GM23338 (cell line): Measurements from ENCODE around the gene FBXO2. TPM values are rescaled to one million over a fixed set of nuclear protein-coding genes. Genes with fewer than 3 reads are reported as not detected.

Experiments used
- ATAC-seq: fragments of 200-7000 bp; cut with Tn5 transposase; 3 replicates; pipeline ENCODE4 v1.9.1; 2020
- DNase-seq: peaks from one replicate; pipeline ENCODE4 v3.0.0-alpha.2; 2015; ENCODE audit warnings: low spot score
- H2AFZ ChIP-seq: fragments of 200-600 bp; sonication (generic); 2 replicates; pipeline ENCODE4 v1.8.0; 2016; ENCODE audit warnings: antibody characterized with exemption, mild to moderate bottlenecking, moderate library complexity
- H3F3A ChIP-seq: fragments of 200-600 bp; sonication (generic); replicated peaks from 2 replicates; pipeline ENCODE4 v1.8.0; 2017; ENCODE audit warnings: antibody characterized with exemption, mixed run types, low read depth
- H3K27ac ChIP-seq: fragments of 200-600 bp; sonication (generic); 2 replicates; pipeline ENCODE4 v1.6.1; 2016; ENCODE audit warnings: low read depth
- H3K27me3 ChIP-seq: fragments of 200-600 bp; sonication (generic); 2 replicates; pipeline ENCODE4 v1.8.0; 2016; ENCODE audit warnings: mild to moderate bottlenecking, mixed run types, moderate library complexity; ENCODE audit not compliant: insufficient read depth
- H3K36me3 ChIP-seq: fragments of 200-600 bp; sonication (generic); 2 replicates; pipeline ENCODE4 v1.8.0; 2016; ENCODE audit warnings: mild to moderate bottlenecking; ENCODE audit not compliant: insufficient read depth
- H3K4me1 ChIP-seq: fragments of 200-600 bp; sonication (generic); 2 replicates; pipeline ENCODE4 v1.8.0; 2016; ENCODE audit warnings: mild to moderate bottlenecking, moderate library complexity; ENCODE audit not compliant: insufficient read depth
- H3K4me2 ChIP-seq: fragments of 200-600 bp; sonication (generic); 2 replicates; pipeline ENCODE4 v1.7.1; 2017; ENCODE audit warnings: mixed run types
- H3K4me3 ChIP-seq: fragments of 200-600 bp; sonication (generic); 2 replicates; pipeline ENCODE4 v1.6.1; 2016; ENCODE audit warnings: mixed run types
- H3K79me2 ChIP-seq: fragments of 200-600 bp; sonication (generic); replicated peaks from 2 replicates; pipeline ENCODE4 v1.8.0; 2017; ENCODE audit warnings: mild to moderate bottlenecking; ENCODE audit not compliant: insufficient read depth
- H3K9me2 ChIP-seq: fragments of 200-600 bp; sonication (generic); 2 replicates; pipeline ENCODE4 v1.8.0; 2017; ENCODE audit not compliant: insufficient read depth
- H4K20me1 ChIP-seq: fragments of 200-600 bp; sonication (generic); replicated peaks from 2 replicates; pipeline ENCODE4 v1.8.0; 2017; ENCODE audit warnings: mild to moderate bottlenecking; ENCODE audit not compliant: insufficient read depth
- H3K27ac Mint-ChIP-seq: 2 replicates; pipeline ENCODE4 v1.8.0; 2020; ENCODE audit warnings: inconsistent platforms, mild to moderate bottlenecking, moderate library complexity, mixed read lengths
- H3K27me3 Mint-ChIP-seq: 3 replicates; pipeline ENCODE4 v1.8.0; 2022; ENCODE audit warnings: low read depth, mild to moderate bottlenecking, moderate library complexity, mixed read lengths, inconsistent platforms; ENCODE audit not compliant: insufficient read depth, poor library complexity
- H3K36me3 Mint-ChIP-seq: 3 replicates; pipeline ENCODE4 v1.8.0; 2021; ENCODE audit warnings: low read depth, mild to moderate bottlenecking, inconsistent platforms, moderate library complexity, mixed read lengths
- H3K4me1 Mint-ChIP-seq: 3 replicates; pipeline ENCODE4 v1.8.0; 2020; ENCODE audit warnings: mild to moderate bottlenecking, inconsistent platforms, mixed read lengths
- H3K4me3 Mint-ChIP-seq: 3 replicates; pipeline ENCODE4 v1.8.0; 2021; ENCODE audit warnings: moderate library complexity, mild to moderate bottlenecking, inconsistent platforms, mixed read lengths
- H3K9me3 Mint-ChIP-seq: 3 replicates; pipeline ENCODE4 v1.8.0; 2020; ENCODE audit warnings: moderate library complexity, mild to moderate bottlenecking, inconsistent platforms, mixed read lengths
- CREB1 ChIP-seq: fragments of 250-450 bp; sonication (Bioruptor Pico); IDR thresholded peaks from 2 replicates; pipeline ENCODE4 v1.5.0; 2020; ENCODE audit warnings: low read depth, mild to moderate bottlenecking, moderate library complexity
- EZH2 ChIP-seq: fragments of 200-600 bp; sonication (generic); IDR thresholded peaks from one replicate; pipeline ENCODE4 v1.8.0; 2017; ENCODE audit warnings: antibody characterized with exemption, mild to moderate bottlenecking, low read depth; ENCODE audit not compliant: unreplicated experiment
- EZH2phosphoT487 ChIP-seq: fragments of 200-600 bp; sonication (generic); IDR thresholded peaks from one replicate; pipeline ENCODE4 v1.8.1; 2018; ENCODE audit warnings: antibody characterized with exemption; ENCODE audit not compliant: unreplicated experiment
- NANOG ChIP-seq: IDR thresholded peaks from 2 replicates; pipeline ENCODE4 v1.6.1; 2016; ENCODE audit warnings: antibody characterized with exemption, borderline replicate concordance
- POLR2AphosphoS5 ChIP-seq: IDR thresholded peaks from 2 replicates; pipeline ENCODE4 v1.6.1; 2016; ENCODE audit warnings: antibody characterized with exemption, low read depth
- STAT1 ChIP-seq: IDR thresholded peaks from one replicate; pipeline ENCODE4 v1.6.1; 2016; ENCODE audit warnings: antibody characterized with exemption; ENCODE audit not compliant: unreplicated experiment
- ZNF331 ChIP-seq: fragments of 250-450 bp; sonication (Bioruptor Pico); IDR thresholded peaks from 2 replicates; pipeline ENCODE4 v1.5.0; 2020; ENCODE audit warnings: low read depth, mild to moderate bottlenecking, moderate library complexity
- polyA plus RNA-seq: library from polyadenylated mRNA; unstranded; fragments of >200 nt; fragmentation: Nextera tagmentation; extraction: Ambion mirVana; gene quantifications from 2 replicates; pipeline ENCODE4 v1.2.1, GENCODE V29; 2016
- total RNA-seq: library from RNA; depleted of rRNA; stranded (reverse); fragments of >200 nt; shearing (Covaris generic); gene quantifications from 2 replicates; pipeline ENCODE4 v1.2.3, GENCODE V29; 2014
- TF ChIP-seq, protein P1 (sequence below): IDR thresholded peaks from 2 replicates; pipeline ENCODE4 v1.6.1; 2016; ENCODE audit warnings: antibody characterized with exemption
- TF ChIP-seq, protein P2 (sequence below), 2 experiments: fragments of 200-600 bp in 1 of 2; sonication (generic) in 1 of 2; conservative IDR thresholded peaks; 2 replicates each; pipeline versions ENCODE4 v1.5.1 to v1.6.1; 2016 to 2017; ENCODE audit warnings: antibody characterized with exemption in 2 of 2, low read depth in 2 of 2, mild to moderate bottlenecking in 2 of 2, moderate library complexity in 1 of 2
- TF ChIP-seq, protein P3 (sequence below): fragments of 250-450 bp; sonication (Bioruptor Pico); IDR thresholded peaks from 2 replicates; pipeline ENCODE4 v1.5.0; 2020; ENCODE audit warnings: mild to moderate bottlenecking, moderate library complexity

FBXO2 gene
- total and polyA plus RNA-seq, 2 experiments from 2014 or later: 44.4 to 84.6 TPM

DNA sequence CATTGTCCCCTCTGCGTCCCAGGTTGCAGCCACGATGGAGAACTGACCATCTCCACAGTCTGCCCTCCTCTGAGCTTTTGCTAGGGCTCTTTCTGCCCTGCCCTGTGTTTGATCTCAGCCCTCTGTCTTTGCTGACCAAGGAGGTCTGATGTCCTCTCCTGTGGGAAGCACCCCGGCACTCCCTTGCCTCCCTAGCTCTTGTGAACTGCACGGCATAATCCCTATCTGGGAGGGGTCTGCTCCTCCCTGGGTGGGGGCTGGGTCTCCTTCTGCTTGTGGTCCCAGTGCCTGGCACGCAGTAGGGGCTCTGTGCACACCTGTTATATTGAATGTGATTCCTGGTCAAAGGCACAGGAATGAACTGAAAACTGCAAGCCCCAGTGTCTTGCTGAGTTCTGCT lies 39.7 kb upstream of the FBXO2 start (continued):
- TF ChIP-seq EZH2phosphoT487 (no peak), POLR2AphosphoS5 (no peak), CREB1 (no peak), EZH2 (no peak), NANOG (no peak)

DNA sequence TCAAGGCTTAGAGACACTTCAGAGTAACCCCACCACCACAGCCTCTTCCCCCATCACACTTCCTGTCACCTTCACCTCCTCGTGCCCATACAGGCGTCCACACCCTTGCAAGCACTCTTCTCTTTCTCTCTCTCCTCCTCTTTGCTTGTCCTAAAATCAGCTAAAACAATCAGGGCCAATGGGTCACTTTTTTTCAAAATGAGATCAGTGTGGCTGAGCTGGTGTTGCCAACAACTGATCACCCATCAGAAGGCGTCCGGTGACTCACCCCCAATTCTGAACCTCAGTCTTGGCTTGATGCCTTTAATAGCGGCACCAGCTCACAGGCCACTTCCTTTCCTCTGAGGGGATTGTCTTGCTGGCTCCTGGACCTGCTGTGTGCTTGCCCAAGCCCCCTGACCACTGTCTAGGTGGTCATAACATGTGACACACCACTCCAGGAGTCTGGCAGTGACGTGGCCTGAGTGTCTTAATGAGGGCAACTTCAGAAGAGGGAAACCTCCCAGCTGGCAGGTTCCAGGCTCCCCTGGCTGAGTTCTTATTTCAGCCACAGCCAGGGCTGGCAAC lies 38.9 kb upstream of the FBXO2 start:
- peaks cover 3% of the 10 kb centered on the region; the same call in 2 of the 3 replicates for H3K9me3 Mint-ChIP-seq
- Histone ChIP-seq H2AFZ (no peak overlapping the region), H3K79me2 (peaks cover 75% of the 10 kb centered on the region), H3K9me2 (no peaks in the 10 kb centered on the region), H3K27ac (no peak overlapping the region), H3K4me2 (peak overlapping the region; percentile 97), H3K4me1 (peaks cover 38% of the 10 kb centered on the region), H4K20me1 (no peaks in the 10 kb centered on the region; the same call in none of the 2 replicates), H3K27me3 (no peaks in the 10 kb centered on the region), H3K4me3 (peak overlapping the region; percentile 94), H3F3A (peaks cover 16% of the 10 kb centered on the region), H3K36me3 (no peaks in the 10 kb centered on the region)
- peaks cover 21% of the 10 kb centered on the region for H3K27me3 Mint-ChIP-seq
- TF ChIP-seq CREB1: no peak
- no peak for TF ChIP-seq ZNF331
- TF ChIP-seq, protein P1, sequence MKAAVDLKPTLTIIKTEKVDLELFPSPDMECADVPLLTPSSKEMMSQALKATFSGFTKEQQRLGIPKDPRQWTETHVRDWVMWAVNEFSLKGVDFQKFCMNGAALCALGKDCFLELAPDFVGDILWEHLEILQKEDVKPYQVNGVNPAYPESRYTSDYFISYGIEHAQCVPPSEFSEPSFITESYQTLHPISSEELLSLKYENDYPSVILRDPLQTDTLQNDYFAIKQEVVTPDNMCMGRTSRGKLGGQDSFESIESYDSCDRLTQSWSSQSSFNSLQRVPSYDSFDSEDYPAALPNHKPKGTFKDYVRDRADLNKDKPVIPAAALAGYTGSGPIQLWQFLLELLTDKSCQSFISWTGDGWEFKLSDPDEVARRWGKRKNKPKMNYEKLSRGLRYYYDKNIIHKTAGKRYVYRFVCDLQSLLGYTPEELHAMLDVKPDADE: no peak
- TF ChIP-seq STAT1: no peak
- TF ChIP-seq, protein P2, sequence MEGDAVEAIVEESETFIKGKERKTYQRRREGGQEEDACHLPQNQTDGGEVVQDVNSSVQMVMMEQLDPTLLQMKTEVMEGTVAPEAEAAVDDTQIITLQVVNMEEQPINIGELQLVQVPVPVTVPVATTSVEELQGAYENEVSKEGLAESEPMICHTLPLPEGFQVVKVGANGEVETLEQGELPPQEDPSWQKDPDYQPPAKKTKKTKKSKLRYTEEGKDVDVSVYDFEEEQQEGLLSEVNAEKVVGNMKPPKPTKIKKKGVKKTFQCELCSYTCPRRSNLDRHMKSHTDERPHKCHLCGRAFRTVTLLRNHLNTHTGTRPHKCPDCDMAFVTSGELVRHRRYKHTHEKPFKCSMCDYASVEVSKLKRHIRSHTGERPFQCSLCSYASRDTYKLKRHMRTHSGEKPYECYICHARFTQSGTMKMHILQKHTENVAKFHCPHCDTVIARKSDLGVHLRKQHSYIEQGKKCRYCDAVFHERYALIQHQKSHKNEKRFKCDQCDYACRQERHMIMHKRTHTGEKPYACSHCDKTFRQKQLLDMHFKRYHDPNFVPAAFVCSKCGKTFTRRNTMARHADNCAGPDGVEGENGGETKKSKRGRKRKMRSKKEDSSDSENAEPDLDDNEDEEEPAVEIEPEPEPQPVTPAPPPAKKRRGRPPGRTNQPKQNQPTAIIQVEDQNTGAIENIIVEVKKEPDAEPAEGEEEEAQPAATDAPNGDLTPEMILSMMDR (conservative IDR thresholded peaks at IDR 0.05; ENCODE audit: low read depth in 2 of 2): no peak
- DNase-seq: no peak
- no peak overlapping the region for H3K27ac Mint-ChIP-seq
- H3K4me3 Mint-ChIP-seq: peak overlapping the region; percentile 91
- peaks cover 11% of the 10 kb centered on the region; the same call in 2 of the 3 replicates for H3K36me3 Mint-ChIP-seq
- ATAC-seq: no peak
- peaks cover 38% of the 10 kb centered on the region for H3K4me1 Mint-ChIP-seq

DNA sequence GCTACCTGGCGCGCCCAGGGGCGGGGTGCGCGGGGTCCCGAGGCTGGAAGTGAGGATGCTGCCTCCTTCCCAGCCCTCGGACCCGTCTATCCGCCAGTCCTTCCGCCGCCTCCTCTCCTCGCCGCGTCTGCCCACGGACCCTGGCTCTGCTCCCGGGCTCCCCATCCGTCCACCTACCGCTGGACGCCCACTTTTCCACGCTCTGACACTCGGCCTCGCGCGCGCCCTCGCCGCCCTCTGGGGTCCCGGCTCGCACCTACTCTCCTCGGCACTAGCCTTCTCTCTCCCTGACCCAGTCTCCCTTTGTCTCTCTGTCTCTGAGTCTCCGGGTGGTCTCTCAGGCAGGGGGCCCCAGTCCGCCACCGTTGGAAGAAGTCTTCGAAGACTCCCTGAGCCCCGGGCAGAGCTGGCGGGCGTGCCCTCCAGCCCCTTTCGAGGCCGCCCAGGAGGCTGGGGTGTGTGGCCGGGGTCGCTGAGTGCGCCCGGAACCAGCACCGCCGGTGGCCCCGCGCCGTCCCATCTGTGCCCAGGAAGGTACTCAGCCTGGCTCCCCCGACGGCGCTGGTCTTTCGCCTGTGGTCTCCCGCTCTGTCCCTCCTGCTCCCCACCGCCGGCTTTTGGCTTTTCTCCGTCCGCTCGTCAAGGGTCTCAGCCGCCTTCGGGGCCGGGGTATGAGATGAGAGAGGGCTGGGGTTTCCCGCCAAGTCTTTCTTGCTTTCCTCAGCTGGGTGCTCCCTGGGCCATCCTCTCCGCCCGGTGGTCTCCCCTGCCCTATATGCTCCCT lies 37.9 kb upstream of the FBXO2 start:
- H3K4me2 ChIP-seq: peak overlapping the region; percentile 97
- no peak overlapping the region for H2AFZ ChIP-seq
- Mint-ChIP-seq H3K4me1 (peaks cover 39% of the 10 kb centered on the region), H3K27me3 (peaks cover 24% of the 10 kb centered on the region), H3K9me3 (peaks cover 3% of the 10 kb centered on the region; the same call in 2 of the 3 replicates), H3K27ac (peak overlapping the region; percentile 88), H3K4me3 (peak overlapping the region; percentile 91), H3K36me3 (peaks cover 17% of the 10 kb centered on the region)
- peaks cover 84% of the 10 kb centered on the region for H3K79me2 ChIP-seq
- H3K27ac ChIP-seq: peak overlapping the region; percentile 92; the same call in 1 of the 2 replicates
- peaks cover 7% of the 10 kb centered on the region for H4K20me1 ChIP-seq
- no peaks in the 10 kb centered on the region for H3K9me2 ChIP-seq
- ATAC-seq (peak; percentile 7), DNase-seq (peak; percentile 52)
- peak overlapping the region; percentile 94 for H3K4me3 ChIP-seq
- H3K4me1 ChIP-seq: peaks cover 39% of the 10 kb centered on the region
- peak; percentile 69 for TF ChIP-seq POLR2AphosphoS5
- TF ChIP-seq, protein P3, sequence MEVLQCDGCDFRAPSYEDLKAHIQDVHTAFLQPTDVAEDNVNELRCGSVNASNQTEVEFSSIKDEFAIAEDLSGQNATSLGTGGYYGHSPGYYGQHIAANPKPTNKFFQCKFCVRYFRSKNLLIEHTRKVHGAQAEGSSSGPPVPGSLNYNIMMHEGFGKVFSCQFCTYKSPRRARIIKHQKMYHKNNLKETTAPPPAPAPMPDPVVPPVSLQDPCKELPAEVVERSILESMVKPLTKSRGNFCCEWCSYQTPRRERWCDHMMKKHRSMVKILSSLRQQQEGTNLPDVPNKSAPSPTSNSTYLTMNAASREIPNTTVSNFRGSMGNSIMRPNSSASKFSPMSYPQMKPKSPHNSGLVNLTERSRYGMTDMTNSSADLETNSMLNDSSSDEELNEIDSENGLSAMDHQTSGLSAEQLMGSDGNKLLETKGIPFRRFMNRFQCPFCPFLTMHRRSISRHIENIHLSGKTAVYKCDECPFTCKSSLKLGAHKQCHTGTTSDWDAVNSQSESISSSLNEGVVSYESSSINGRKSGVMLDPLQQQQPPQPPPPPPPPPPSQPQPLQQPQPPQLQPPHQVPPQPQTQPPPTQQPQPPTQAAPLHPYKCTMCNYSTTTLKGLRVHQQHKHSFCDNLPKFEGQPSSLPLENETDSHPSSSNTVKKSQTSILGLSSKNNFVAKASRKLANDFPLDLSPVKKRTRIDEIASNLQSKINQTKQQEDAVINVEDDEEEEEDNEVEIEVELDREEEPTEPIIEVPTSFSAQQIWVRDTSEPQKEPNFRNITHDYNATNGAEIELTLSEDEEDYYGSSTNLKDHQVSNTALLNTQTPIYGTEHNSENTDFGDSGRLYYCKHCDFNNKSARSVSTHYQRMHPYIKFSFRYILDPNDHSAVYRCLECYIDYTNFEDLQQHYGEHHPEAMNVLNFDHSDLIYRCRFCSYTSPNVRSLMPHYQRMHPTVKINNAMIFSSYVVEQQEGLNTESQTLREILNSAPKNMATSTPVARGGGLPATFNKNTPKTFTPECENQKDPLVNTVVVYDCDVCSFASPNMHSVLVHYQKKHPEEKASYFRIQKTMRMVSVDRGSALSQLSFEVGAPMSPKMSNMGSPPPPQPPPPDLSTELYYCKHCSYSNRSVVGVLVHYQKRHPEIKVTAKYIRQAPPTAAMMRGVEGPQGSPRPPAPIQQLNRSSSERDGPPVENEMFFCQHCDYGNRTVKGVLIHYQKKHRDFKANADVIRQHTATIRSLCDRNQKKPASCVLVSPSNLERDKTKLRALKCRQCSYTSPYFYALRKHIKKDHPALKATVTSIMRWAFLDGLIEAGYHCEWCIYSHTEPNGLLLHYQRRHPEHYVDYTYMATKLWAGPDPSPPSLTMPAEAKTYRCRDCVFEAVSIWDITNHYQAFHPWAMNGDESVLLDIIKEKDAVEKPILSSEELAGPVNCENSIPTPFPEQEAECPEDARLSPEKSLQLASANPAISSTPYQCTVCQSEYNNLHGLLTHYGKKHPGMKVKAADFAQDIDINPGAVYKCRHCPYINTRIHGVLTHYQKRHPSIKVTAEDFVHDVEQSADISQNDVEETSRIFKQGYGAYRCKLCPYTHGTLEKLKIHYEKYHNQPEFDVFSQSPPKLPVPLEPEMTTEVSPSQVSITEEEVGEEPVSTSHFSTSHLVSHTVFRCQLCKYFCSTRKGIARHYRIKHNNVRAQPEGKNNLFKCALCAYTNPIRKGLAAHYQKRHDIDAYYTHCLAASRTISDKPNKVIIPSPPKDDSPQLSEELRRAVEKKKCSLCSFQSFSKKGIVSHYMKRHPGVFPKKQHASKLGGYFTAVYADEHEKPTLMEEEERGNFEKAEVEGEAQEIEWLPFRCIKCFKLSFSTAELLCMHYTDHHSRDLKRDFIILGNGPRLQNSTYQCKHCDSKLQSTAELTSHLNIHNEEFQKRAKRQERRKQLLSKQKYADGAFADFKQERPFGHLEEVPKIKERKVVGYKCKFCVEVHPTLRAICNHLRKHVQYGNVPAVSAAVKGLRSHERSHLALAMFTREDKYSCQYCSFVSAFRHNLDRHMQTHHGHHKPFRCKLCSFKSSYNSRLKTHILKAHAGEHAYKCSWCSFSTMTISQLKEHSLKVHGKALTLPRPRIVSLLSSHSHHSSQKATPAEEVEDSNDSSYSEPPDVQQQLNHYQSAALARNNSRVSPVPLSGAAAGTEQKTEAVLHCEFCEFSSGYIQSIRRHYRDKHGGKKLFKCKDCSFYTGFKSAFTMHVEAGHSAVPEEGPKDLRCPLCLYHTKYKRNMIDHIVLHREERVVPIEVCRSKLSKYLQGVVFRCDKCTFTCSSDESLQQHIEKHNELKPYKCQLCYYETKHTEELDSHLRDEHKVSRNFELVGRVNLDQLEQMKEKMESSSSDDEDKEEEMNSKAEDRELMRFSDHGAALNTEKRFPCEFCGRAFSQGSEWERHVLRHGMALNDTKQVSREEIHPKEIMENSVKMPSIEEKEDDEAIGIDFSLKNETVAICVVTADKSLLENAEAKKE (CRISPR knock-in tag): no peak
- no peaks in the 10 kb centered on the region for H3K27me3 ChIP-seq
- peaks cover 23% of the 10 kb centered on the region for H3F3A ChIP-seq
- no peaks in the 10 kb centered on the region for H3K36me3 ChIP-seq
